Adrenal gland (tissue), 12 donors: ENCODE data around the gene OPCML. TPM values are rescaled to one million over a fixed set of nuclear protein-coding genes. Genes with fewer than 3 reads are reported as not detected.

Experiments used
- DNase-seq, 7 donors: peaks; one replicate each; pipeline ENCODE4 v3.0.0-alpha.2; 2019 to 2020
- H3K27ac ChIP-seq, 5 donors: fragments of 200-600 bp; sonication (generic) in 4 of 5; 1 replicate in 3 of 5; 2 replicates in 2 of 5; pipeline versions ENCODE4 v1.5.1 to v1.8.0; 2016 to 2020; ENCODE audit warnings: mild to moderate bottlenecking in 1 of 5
- H3K27me3 ChIP-seq: fragments of 200-600 bp; 2 replicates; pipeline ENCODE4 v1.8.0; 2021
- H3K36me3 ChIP-seq, 2 donors: fragments of 200-600 bp; replicated peaks in 1 of 2; 1 replicate in 1 of 2; 2 replicates in 1 of 2; pipeline versions ENCODE4 v1.5.1 to v1.8.0; 2018 to 2022
- H3K4me1 ChIP-seq, 2 donors: fragments of 200-600 bp; replicated peaks in 1 of 2; 1 replicate in 1 of 2; 2 replicates in 1 of 2; pipeline versions ENCODE4 v1.5.1 to v1.8.0; 2018 to 2021
- H3K4me3 ChIP-seq, 4 donors: fragments of 200-600 bp; sonication (generic) in 3 of 4; one replicate each; pipeline ENCODE4 v1.5.1; 2016 to 2018
- H3K9me3 ChIP-seq, 3 donors: fragments of 200-600 bp; sonication (generic) in 1 of 3; replicated peaks in 1 of 3; 1 replicate in 2 of 3; 2 replicates in 1 of 3; pipeline versions ENCODE4 v1.5.1 to v1.8.0; 2016 to 2021
- CTCF ChIP-seq, 6 experiments: fragments of 450-650 bp in 4 of 6; fragments of 200-600 bp in 2 of 6; sonication (generic) in 1 of 6; IDR thresholded peaks; 1 replicate in 5 of 6; 2 replicates in 1 of 6; pipeline versions ENCODE4 v1.5.1 to v1.8.0; 2016 to 2021; ENCODE audit warnings: antibody characterized with exemption in 6 of 6, mild to moderate bottlenecking in 2 of 6, moderate library complexity in 1 of 6
- POLR2A ChIP-seq, 2 donors: fragments of 450-650 bp; IDR thresholded peaks; one replicate each; pipeline ENCODE4 v1.6.1; 2017; ENCODE audit warnings: antibody characterized with exemption in 2 of 2, mild to moderate bottlenecking in 2 of 2, moderate library complexity in 1 of 2
- WGBS, 4 donors: extraction: QIAGEN DNeasy Blood & Tissue Kit in 2 of 4; methylation state at CpG; one replicate each; pipeline versions ENCODE4 v1.1.5 to v1.1.7; 2013 to 2017; 5-methylcytosine and 5-hydroxymethylcytosine counted together
- intact Hi-C, 2 donors: fragments of 100-400 bp; cut with DNase I; formaldehyde crosslinking; loops; one replicate each; pipeline versions ENCODE4 v1.14.1 to v1.15.0; 2022 to 2023
- polyA plus RNA-seq, 3 donors: library from polyadenylated mRNA; stranded (reverse); fragments of 200-250 nt in 2 of 3; fragments of 350-450 nt in 1 of 3; fragmentation: Illumina TruSeq in 1 of 3; extraction: RNeasy Lipid Tissue Mini Kit (QIAGEN cat#74804) in 1 of 3; gene quantifications; one replicate each; pipeline ENCODE4 v1.2.3, GENCODE V29; 2013 to 2014
- total RNA-seq, 9 donors: library from RNA; depleted of rRNA in 4 of 9; stranded (reverse); fragments of >200 nt in 4 of 9; fragments of 120-200 nt in 1 of 9; fragmentation: NEBNext Ultra II Directional in 1 of 9; extraction: Animal tissue kit (Norgen Biotek cat#: 25700) in 1 of 9; gene quantifications; one replicate each; pipeline versions ENCODE4 v1.1.0 to v1.2.4, GENCODE V29; 2013 to 2023
- donor health status: healthy with polysubstance abuse.
- donor health status: Bipolar disorder and iron deficiency.
- donor health status: DM: yes; HTN: yes; CAD: no.
- donor health status: DM: no; HTN: no; CAD: no.
- donor health status: DM: no; HTN: no; CAD: no.
- donor health status: DM: yes; HTN: yes; CAD: no.

The OPCML gene
- total and polyA plus RNA-seq, 12 donors, result 0.10 to 5.5 (median 0.72) TPM; not detected in 5

DNA sequence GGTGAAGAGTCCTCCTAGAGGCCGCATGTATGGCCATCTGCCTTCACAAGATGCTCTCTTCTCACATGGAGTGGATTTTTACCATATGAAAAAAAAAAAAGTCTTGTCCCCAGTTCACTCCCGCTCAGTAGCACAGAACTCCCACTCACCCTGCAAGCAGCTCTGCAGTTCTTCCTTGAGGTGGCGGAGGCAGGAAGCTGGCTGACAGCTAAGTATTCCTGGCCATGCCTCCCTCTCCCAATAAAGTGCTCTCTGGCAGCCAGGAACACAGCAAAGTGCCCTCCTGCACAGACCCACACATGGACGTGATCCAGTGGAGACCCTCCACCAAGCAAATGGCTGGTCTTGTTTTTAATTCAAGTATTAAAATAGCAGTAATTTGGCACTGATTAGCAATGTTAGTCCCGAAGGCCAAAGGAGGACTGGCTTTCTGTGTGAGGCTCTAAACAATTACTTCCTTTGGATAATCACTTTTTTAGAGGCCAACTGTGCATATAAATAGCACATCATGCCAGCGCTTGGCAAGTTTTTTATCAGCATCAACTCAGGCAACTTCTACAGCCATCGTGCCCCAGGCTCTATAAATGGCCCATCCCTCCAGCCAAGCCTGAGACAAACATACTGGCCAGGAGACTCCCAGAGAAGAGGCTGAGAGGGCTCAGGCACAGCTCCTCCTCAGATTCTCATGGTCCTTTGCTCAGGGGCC lies 413.6 kb downstream of the OPCML start:
- WGBS, 4 donors, result 59 to 79% (median 74%) methylated on average over 5 to 7 of the region's 7 CpGs
- Histone ChIP-seq H3K36me3 (no peaks in the 10 kb centered on the region), H3K4me1 (no peaks in the 10 kb centered on the region), H3K27ac (no peak overlapping the region), H3K4me3 (no peak overlapping the region), H3K27me3 (peaks cover 6% of the 10 kb centered on the region), H3K9me3 (no peaks in the 10 kb centered on the region)
- TF ChIP-seq POLR2A (IDR thresholded peaks at IDR 0.05) (no peak), CTCF (IDR thresholded peaks at IDR 0.05) (no peak)
- no peak for DNase-seq
- intact Hi-C loops, result no loop called here

DNA sequence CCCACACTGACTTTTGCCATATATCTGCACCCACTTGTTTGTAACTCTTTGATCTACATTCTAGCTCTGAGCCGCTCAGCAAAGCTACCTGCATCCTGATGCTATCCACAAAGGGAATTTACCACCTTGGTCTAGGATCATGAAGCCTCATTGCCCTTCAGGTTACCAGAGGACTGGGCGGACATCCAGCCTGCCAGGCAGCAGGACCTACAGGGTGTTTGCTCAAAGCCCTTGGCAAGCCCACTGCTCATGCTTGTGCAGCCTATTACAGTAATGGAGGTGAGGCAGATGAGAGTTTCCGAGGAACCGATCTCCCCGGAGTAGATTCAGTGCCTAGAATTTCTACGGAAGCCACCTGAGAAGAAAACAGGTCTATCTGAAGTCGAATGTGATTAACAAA lies 417.2 kb downstream of the OPCML start:
- intact Hi-C loops, result no loop called here
- Histone ChIP-seq H3K36me3 (no peaks in the 10 kb centered on the region), H3K9me3 (no peaks in the 10 kb centered on the region), H3K4me3 (no peak overlapping the region), H3K4me1 (no peaks in the 10 kb centered on the region), H3K27me3 (no peaks in the 10 kb centered on the region), H3K27ac (no peak overlapping the region)
- no peak for TF ChIP-seq CTCF (IDR thresholded peaks at IDR 0.05)
- no peak for TF ChIP-seq POLR2A (IDR thresholded peaks at IDR 0.05)
- 82 to 85% (median 84%) methylated on average over 7 of the region's 7 CpGs for WGBS, 4 donors
- DNase-seq, result no peak

DNA sequence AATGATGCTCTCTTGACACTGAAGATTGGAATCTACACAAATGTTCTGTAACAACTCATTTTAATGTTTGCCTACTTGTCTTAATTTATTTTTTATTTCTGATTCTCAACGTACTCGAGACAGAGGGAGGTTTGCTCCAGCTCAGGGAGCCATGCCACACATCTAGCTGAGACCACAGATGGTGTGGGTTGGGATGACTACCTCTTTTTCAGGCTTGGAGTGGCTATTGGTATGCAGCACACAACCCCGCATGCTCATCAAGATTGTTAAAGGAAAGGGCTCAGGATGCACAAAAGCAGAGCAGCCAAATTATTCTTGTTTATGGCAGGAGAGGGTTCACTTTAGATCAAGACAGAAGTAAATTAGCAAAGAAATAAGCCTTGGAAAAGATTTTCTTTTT lies 424.5 kb downstream of the OPCML start:
- no peaks in the 10 kb centered on the region for H3K4me1 ChIP-seq
- TF ChIP-seq POLR2A (IDR thresholded peaks at IDR 0.05), result no peak
- no peak for TF ChIP-seq CTCF (IDR thresholded peaks at IDR 0.05)
- no peaks in the 10 kb centered on the region for H3K27me3 ChIP-seq
- no peaks in the 10 kb centered on the region for H3K36me3 ChIP-seq
- intact Hi-C loops, result no loop called here
- no peaks in the 10 kb centered on the region for H3K9me3 ChIP-seq
- no peak overlapping the region for H3K4me3 ChIP-seq
- 48 to 61% (median 56%) methylated on average over 3 of the region's 3 CpGs for WGBS, 4 donors
- H3K27ac ChIP-seq, result no peak overlapping the region
- DNase-seq, result no peak

DNA sequence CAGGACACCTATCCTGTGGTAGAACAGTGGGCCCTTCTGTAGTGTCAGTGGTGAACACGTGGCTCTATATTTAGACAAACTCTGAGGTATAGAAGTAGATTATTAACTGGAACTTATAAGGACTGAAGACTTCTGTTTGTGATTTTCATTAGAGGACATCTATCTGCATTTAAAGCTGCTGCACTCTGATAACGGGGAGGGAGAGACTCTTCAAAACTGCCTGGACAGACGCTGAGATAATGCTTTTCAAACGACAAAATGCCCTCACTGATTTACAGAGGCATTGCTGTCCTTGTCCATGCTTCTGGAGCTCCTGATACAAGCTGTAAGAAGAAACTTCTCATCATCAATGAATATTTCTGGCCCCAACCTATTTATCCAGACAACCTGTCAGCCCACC lies 425.2 kb downstream of the OPCML start:
- H3K27me3 ChIP-seq, result no peaks in the 10 kb centered on the region
- H3K36me3 ChIP-seq, result no peaks in the 10 kb centered on the region
- TF ChIP-seq POLR2A (IDR thresholded peaks at IDR 0.05) (no peak), CTCF (IDR thresholded peaks at IDR 0.05) (no peak)
- H3K9me3 ChIP-seq, result no peaks in the 10 kb centered on the region
- no peaks in the 10 kb centered on the region for H3K4me1 ChIP-seq
- WGBS, 4 donors, result 57 to 75% (median 65%) methylated on average over 4 of the region's 4 CpGs
- H3K27ac ChIP-seq, result no peak overlapping the region
- intact Hi-C loops, result no loop called here
- no peak for DNase-seq
- H3K4me3 ChIP-seq, result no peak overlapping the region
